C4-2B (cell line): ENCODE data around the gene TMEM200C.

ENCODE experiments used
- CTCF ChIP-seq: fragments of 450-650 bp; conservative IDR thresholded peaks from 2 replicates; pipeline ENCODE4 v1.5.1; 2017; ENCODE audit warnings: mild to moderate bottlenecking
- ZFX ChIP-seq: fragments of 450-650 bp; IDR thresholded peaks from 2 replicates; pipeline ENCODE4 v1.6.1; 2017

- no peak for TF ChIP-seq CTCF
- TF ChIP-seq ZFX: no peak
These were observed 41.8 kb upstream of the TMEM200C start for GRCh38 chr18:5937121-5937520.
